Measurements from ENCODE around the gene OSBPL10.

Gene OSBPL10

GRCh38 chr3:31959251-31959650 lies 21.8 kb downstream of the OSBPL10 start:
- DNase-seq (ENCODE audit: low spot score), result no peak

GRCh38 chr3:31958701-31959152 lies 22.3 kb downstream of the OSBPL10 start:
- DNase-seq (ENCODE audit: low spot score), result no peak

GRCh38 chr3:31957106-31957505 lies 24.0 kb downstream of the OSBPL10 start:
- DNase-seq (ENCODE audit: low spot score), result no peak

- no peak for DNase-seq (ENCODE audit: low spot score)
Measured at GRCh38 chr3:31955581-31955980, 25.5 kb downstream of the OSBPL10 start.

GRCh38 chr3:31953636-31954035 lies 27.4 kb downstream of the OSBPL10 start:
- no peak for DNase-seq (ENCODE audit: low spot score)

- no peak for DNase-seq (ENCODE audit: low spot score)
Measured at GRCh38 chr3:31953091-31953490, 28.0 kb downstream of the OSBPL10 start.

- DNase-seq (ENCODE audit: low spot score), result no peak
Measured at GRCh38 chr3:31952205-31952604, 28.9 kb downstream of the OSBPL10 start.

- no peak for DNase-seq (ENCODE audit: low spot score)
Measured at GRCh38 chr3:31948280-31948679, 32.8 kb downstream of the OSBPL10 start.

- DNase-seq (ENCODE audit: low spot score), result no peak
Measured at GRCh38 chr3:31947671-31948091, 33.4 kb downstream of the OSBPL10 start.

- DNase-seq (ENCODE audit: low spot score), result no peak
Measured at GRCh38 chr3:31947162-31947561, 33.9 kb downstream of the OSBPL10 start.

- DNase-seq (ENCODE audit: low spot score), result no peak
Measured at GRCh38 chr3:31946484-31947081, 34.5 kb downstream of the OSBPL10 start.

GRCh38 chr3:31945738-31946052 lies 35.4 kb downstream of the OSBPL10 start:
- no peak for DNase-seq (ENCODE audit: low spot score)

GRCh38 chr3:31943041-31943440 lies 38.0 kb downstream of the OSBPL10 start:
- DNase-seq (ENCODE audit: low spot score), result no peak

- DNase-seq (ENCODE audit: low spot score), result no peak
Measured at GRCh38 chr3:31942446-31942845, 38.6 kb downstream of the OSBPL10 start.

- DNase-seq (ENCODE audit: low spot score), result no peak
Measured at GRCh38 chr3:31937225-31937624, 43.8 kb downstream of the OSBPL10 start.

GRCh38 chr3:31936420-31937060 lies 44.5 kb downstream of the OSBPL10 start:
- DNase-seq (ENCODE audit: low spot score), result no peak

- no peak for DNase-seq (ENCODE audit: low spot score)
Measured at GRCh38 chr3:31934866-31935265, 46.2 kb downstream of the OSBPL10 start.

- no peak for DNase-seq (ENCODE audit: low spot score)
Measured at GRCh38 chr3:31934018-31934417, 47.0 kb downstream of the OSBPL10 start.

- DNase-seq (ENCODE audit: low spot score), result no peak
Measured at GRCh38 chr3:31932990-31933389, 48.1 kb downstream of the OSBPL10 start.

GRCh38 chr3:31929826-31930502 lies 51.1 kb downstream of the OSBPL10 start:
- no peak for DNase-seq (ENCODE audit: low spot score)

GRCh38 chr3:31927811-31928210 lies 53.3 kb downstream of the OSBPL10 start:
- DNase-seq (ENCODE audit: low spot score), result no peak

- no peak for DNase-seq (ENCODE audit: low spot score)
Measured at GRCh38 chr3:31926543-31926942, 54.5 kb downstream of the OSBPL10 start.

- DNase-seq (ENCODE audit: low spot score), result no peak
Measured at GRCh38 chr3:31925271-31925630, 55.8 kb downstream of the OSBPL10 start.
